SH-SY5Y (cell line): ENCODE results near the gene DHCR7.

ENCODE experiments used
- GATA2 ChIP-seq: IDR thresholded peaks from 2 replicates; pipeline ENCODE4 v1.6.1; 2011; ENCODE audit warnings: mild to moderate bottlenecking, low read depth, low read length
- GATA3 ChIP-seq: IDR thresholded peaks from 2 replicates; pipeline ENCODE4 v1.6.1; 2011; ENCODE audit warnings: low read depth, mild to moderate bottlenecking, low read length, moderate library complexity

GRCh38 chr11:71456831-71457230 is 8.6 kb upstream of the DHCR7 start:
- TF ChIP-seq GATA2 (no peak), GATA3 (no peak)
